Breast epithelium (tissue), 3 donors: ENCODE data around the gene KRTAP4-11.

Source experiments
- POLR2A ChIP-seq: fragments of 450-650 bp; IDR thresholded peaks from one replicate; pipeline ENCODE4 v1.6.1; 2016; ENCODE audit warnings: antibody characterized with exemption, mild to moderate bottlenecking, moderate library complexity
- POLR2AphosphoS5 ChIP-seq, 3 donors: sonication (generic); formaldehyde crosslinking; IDR thresholded peaks; one replicate each; pipeline ENCODE4 v1.6.1; 2017; ENCODE audit warnings: antibody characterized with exemption in 3 of 3
- TF ChIP-seq, protein P1 (sequence below), 3 donors: fragments of 450-650 bp; IDR thresholded peaks; one replicate each; pipeline ENCODE4 v1.5.1; 2016 to 2017; ENCODE audit warnings: antibody characterized with exemption in 3 of 3, mild to moderate bottlenecking in 3 of 3, moderate library complexity in 3 of 3

DNA sequence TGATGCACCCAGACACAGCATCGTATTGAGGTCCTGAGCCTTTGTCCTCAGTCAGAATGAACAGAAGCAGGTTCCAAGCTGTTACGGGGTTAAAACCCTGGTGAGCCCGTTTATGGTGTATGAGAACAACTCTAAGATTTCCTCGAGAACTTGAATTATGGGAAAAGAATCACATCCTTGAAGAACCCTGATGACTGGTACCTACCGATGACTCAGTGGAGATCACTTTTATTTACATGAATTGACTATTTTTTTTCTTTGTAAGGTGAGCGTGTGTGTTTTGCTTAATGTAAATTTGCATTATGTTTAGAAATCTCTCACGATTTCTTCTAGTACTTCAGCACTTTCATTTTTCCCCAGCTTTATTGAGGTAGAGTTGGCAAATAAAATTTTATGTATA lies 45.7 kb upstream of the KRTAP4-11 start:
- TF ChIP-seq, protein P1, sequence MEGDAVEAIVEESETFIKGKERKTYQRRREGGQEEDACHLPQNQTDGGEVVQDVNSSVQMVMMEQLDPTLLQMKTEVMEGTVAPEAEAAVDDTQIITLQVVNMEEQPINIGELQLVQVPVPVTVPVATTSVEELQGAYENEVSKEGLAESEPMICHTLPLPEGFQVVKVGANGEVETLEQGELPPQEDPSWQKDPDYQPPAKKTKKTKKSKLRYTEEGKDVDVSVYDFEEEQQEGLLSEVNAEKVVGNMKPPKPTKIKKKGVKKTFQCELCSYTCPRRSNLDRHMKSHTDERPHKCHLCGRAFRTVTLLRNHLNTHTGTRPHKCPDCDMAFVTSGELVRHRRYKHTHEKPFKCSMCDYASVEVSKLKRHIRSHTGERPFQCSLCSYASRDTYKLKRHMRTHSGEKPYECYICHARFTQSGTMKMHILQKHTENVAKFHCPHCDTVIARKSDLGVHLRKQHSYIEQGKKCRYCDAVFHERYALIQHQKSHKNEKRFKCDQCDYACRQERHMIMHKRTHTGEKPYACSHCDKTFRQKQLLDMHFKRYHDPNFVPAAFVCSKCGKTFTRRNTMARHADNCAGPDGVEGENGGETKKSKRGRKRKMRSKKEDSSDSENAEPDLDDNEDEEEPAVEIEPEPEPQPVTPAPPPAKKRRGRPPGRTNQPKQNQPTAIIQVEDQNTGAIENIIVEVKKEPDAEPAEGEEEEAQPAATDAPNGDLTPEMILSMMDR (IDR thresholded peaks at IDR 0.05), result no peak
- no peak for TF ChIP-seq POLR2AphosphoS5 (IDR thresholded peaks at IDR 0.05)
- no peak for TF ChIP-seq POLR2A
